Measurements from ENCODE around the gene KLF16.

GRCh38 chr19:1806184-1807029 is 57.0 kb downstream of the KLF16 start:
- no peak for TF ChIP-seq ISL1 (CRISPR knock-in tag; IDR thresholded peaks at IDR 0.05)
- no peak for TF ChIP-seq OSR1 (CRISPR knock-in tag; IDR thresholded peaks at IDR 0.05)
- TF ChIP-seq RARB (CRISPR knock-in tag; IDR thresholded peaks at IDR 0.05) = no peak
